ENCODE data around the gene KDF1. TPM values are rescaled to one million over a fixed set of nuclear protein-coding genes. Genes with fewer than 3 reads are reported as not detected.

KDF1 gene
- total RNA-seq, 3 donors from 2014 or later (not counting 1 experiment from before 2014, with no cell fraction given), result 0.20 to 0.52 TPM; not detected in 1

DNA sequence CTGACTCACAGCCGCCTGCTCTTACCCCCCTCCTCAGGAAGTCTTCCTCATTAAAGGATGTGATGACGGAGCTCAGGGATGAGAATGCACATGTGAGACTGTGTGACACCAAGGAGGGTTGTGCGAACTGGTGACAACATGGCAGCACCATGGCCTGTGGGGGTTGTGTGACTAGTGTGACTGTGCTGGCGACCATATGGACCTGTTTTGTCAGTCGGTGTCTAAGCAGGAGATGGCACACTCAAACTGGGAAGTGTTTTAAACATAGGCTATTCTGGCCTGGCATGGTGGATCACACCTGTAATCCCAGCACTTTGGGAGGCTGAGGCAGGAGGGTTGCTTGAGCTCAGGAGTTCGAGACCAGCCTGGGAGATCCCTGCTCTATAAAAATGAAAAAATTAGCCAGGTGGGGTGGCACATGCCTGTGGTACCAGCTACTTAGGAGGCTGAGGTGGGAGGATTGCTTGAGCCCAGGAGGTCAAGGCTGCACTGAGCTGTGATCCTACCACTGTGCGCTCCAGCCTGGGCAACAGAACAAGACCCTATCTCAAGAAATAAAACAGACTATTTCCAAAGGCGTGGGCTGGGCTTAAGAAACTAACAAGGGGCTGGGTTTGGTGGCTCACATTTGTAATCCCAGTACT is 40.7 kb upstream of the KDF1 start:
- peaks cover 20% of the 10 kb centered on the region for H3K4me1 ChIP-seq (ENCODE audit: control insufficient read depth, insufficient read depth, low read length)
- no peak overlapping the region for H3K4me3 Mint-ChIP-seq
- no peak overlapping the region for H3K4me3 ChIP-seq (ENCODE audit: low read length)
- H3K36me3 Mint-ChIP-seq, result no peaks in the 10 kb centered on the region
- H3K27ac ChIP-seq (ENCODE audit: low read length), result peak overlapping the region; percentile 14
- H3K4me1 Mint-ChIP-seq, result peaks cover 11 to 12% of the 10 kb centered on the region in 2 donors
- DNase-seq (no peak), ATAC-seq (no peak)
- H3K9me3 ChIP-seq (ENCODE audit: control insufficient read depth, insufficient read depth, low read length), result no peaks in the 10 kb centered on the region
- intact Hi-C loops (cut with micrococcal nuclease), result no loop called here
- 87% methylated on average over 8 of the region's 8 CpGs for WGBS (ENCODE audit: insufficient coverage)
- H3K27me3 ChIP-seq (ENCODE audit: control insufficient read depth, insufficient read depth, low read length), result no peaks in the 10 kb centered on the region
- no peaks in the 10 kb centered on the region for H3K9me3 Mint-ChIP-seq
- no peak overlapping the region for H3K27ac Mint-ChIP-seq
- H3K27me3 Mint-ChIP-seq (ENCODE audit: low read depth in 2 of 2), result peaks cover 8 to 11% of the 10 kb centered on the region in 2 donors
- no peaks in the 10 kb centered on the region for H3K36me3 ChIP-seq (ENCODE audit: control insufficient read depth, insufficient read depth, low read length)
- TF ChIP-seq, protein P1, sequence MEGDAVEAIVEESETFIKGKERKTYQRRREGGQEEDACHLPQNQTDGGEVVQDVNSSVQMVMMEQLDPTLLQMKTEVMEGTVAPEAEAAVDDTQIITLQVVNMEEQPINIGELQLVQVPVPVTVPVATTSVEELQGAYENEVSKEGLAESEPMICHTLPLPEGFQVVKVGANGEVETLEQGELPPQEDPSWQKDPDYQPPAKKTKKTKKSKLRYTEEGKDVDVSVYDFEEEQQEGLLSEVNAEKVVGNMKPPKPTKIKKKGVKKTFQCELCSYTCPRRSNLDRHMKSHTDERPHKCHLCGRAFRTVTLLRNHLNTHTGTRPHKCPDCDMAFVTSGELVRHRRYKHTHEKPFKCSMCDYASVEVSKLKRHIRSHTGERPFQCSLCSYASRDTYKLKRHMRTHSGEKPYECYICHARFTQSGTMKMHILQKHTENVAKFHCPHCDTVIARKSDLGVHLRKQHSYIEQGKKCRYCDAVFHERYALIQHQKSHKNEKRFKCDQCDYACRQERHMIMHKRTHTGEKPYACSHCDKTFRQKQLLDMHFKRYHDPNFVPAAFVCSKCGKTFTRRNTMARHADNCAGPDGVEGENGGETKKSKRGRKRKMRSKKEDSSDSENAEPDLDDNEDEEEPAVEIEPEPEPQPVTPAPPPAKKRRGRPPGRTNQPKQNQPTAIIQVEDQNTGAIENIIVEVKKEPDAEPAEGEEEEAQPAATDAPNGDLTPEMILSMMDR (IDR thresholded peaks at IDR 0.05), result no peak

DNA sequence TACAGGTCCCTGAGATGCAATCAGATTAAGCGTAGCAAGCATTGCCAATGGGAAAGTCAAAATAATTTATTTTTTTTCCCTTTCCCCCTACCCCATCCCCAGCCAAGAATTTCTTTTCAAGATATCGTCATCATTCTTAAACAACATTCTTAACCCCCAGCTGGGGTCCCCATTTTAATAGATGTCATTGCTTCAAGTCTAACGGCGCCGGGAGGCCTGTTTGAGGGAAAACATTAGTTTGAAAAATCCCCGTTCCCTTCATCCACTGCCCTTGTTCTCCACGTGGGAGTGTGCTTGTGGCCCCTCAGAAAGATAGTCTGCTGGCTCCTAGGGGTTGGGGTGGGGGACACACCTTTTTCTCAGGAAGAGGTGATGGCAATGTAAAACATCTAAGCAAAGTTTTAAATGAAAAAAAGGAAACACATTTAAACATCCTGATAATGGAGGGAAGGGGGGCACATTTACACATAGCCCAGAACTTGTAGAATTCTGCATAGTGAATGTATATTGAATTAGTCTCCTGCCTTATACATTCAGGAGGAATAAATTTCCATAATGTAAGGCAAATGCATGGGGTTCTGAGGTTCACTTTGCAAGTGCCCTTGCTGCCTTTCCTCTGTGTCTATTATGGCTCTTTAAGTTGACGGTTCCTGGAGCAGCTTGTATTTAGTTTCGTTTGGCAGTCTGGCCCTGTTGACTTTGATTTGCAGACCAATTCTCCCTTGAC is 40.0 kb upstream of the KDF1 start:
- peaks cover 13 to 14% of the 10 kb centered on the region in 2 donors for H3K27me3 Mint-ChIP-seq (ENCODE audit: low read depth in 2 of 2)
- no peak overlapping the region for H3K27ac ChIP-seq (ENCODE audit: low read length)
- intact Hi-C loops (cut with micrococcal nuclease), result no loop called here
- 92% methylated on average over 8 of the region's 9 CpGs for WGBS (ENCODE audit: insufficient coverage)
- TF ChIP-seq, protein P1 (IDR thresholded peaks at IDR 0.05), result no peak
- peaks cover 11 to 12% of the 10 kb centered on the region in 2 donors for H3K4me1 Mint-ChIP-seq
- no peaks in the 10 kb centered on the region for H3K9me3 Mint-ChIP-seq
- H3K4me1 ChIP-seq (ENCODE audit: control insufficient read depth, insufficient read depth, low read length), result peaks cover 20% of the 10 kb centered on the region
- no peaks in the 10 kb centered on the region for H3K36me3 ChIP-seq (ENCODE audit: control insufficient read depth, insufficient read depth, low read length)
- H3K4me3 ChIP-seq (ENCODE audit: low read length), result no peak overlapping the region
- no peaks in the 10 kb centered on the region for H3K36me3 Mint-ChIP-seq
- H3K9me3 ChIP-seq (ENCODE audit: control insufficient read depth, insufficient read depth, low read length), result no peaks in the 10 kb centered on the region
- no peak for DNase-seq
- no peak overlapping the region for H3K4me3 Mint-ChIP-seq
- no peak overlapping the region for H3K27ac Mint-ChIP-seq
- no peak for ATAC-seq
- H3K27me3 ChIP-seq (ENCODE audit: control insufficient read depth, insufficient read depth, low read length), result peaks cover 2% of the 10 kb centered on the region

DNA sequence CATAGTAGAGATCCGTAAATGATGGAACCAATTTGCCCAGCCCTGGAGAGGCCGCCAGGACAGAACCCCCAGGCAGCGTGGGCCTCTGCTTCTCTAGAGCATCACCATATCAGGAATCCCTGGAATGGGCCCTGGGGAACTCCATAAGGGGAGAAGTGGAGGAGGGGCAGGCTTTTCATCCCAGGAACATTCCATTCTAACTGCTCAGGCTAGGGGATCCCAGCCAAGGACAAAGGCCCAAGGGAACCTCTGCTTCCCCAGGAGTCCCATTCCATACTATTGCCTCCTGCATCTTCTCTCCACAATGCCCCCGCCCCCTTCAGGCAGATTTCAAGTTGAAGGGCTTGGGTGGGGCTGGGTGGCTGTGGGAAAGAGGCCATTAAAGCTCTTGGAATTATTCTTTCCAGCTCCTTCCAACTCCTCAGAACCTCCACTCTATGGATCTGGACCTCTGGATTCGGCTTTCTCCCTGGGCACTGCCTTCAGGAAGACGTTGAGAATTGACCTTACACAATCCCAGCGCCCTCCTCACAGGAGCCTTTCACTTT is 39.2 kb upstream of the KDF1 start:
- intact Hi-C loops (cut with micrococcal nuclease), result no loop called here
- TF ChIP-seq, protein P1 (IDR thresholded peaks at IDR 0.05), result no peak
- no peak for DNase-seq
- no peaks in the 10 kb centered on the region for H3K36me3 Mint-ChIP-seq
- no peak overlapping the region for H3K27ac Mint-ChIP-seq
- Histone ChIP-seq H3K36me3 (ENCODE audit: control insufficient read depth, insufficient read depth, low read length) (no peaks in the 10 kb centered on the region), H3K9me3 (ENCODE audit: control insufficient read depth, insufficient read depth, low read length) (no peaks in the 10 kb centered on the region), H3K27me3 (ENCODE audit: control insufficient read depth, insufficient read depth, low read length) (peaks cover 5% of the 10 kb centered on the region), H3K27ac (ENCODE audit: low read length) (no peak overlapping the region), H3K4me3 (ENCODE audit: low read length) (no peak overlapping the region), H3K4me1 (ENCODE audit: control insufficient read depth, insufficient read depth, low read length) (peaks cover 24% of the 10 kb centered on the region)
- H3K4me1 Mint-ChIP-seq, result peaks cover 11 to 12% of the 10 kb centered on the region in 2 donors
- H3K9me3 Mint-ChIP-seq, result no peaks in the 10 kb centered on the region
- 86% methylated on average over 5 of the region's 7 CpGs for WGBS (ENCODE audit: insufficient coverage)
- no peak overlapping the region for H3K4me3 Mint-ChIP-seq
- no peak for ATAC-seq
- H3K27me3 Mint-ChIP-seq (ENCODE audit: low read depth in 2 of 2), result peaks cover 16 to 18% of the 10 kb centered on the region in 2 donors

All from natural killer cell (primary cell).